ENCODE measurements around the gene UCMA. TPM values are rescaled to one million over a fixed set of nuclear protein-coding genes. Genes with fewer than 3 reads are reported as not detected.

Gene UCMA
- total and polyA plus RNA-seq, 9 of the 15 experiments (the other 6 are each of a cell fraction or from before 2014, with no cell fraction given), result not detected

GRCh38 chr10:13233358-13233757 lies 816 bp downstream of the UCMA start:
- no peaks in the 10 kb centered on the region for H3K9me3 ChIP-seq (replicated peaks; ENCODE audit: control insufficient read depth, insufficient read depth, low read depth, low read length)
- H3K79me2 ChIP-seq (ENCODE audit: control insufficient read depth, insufficient read depth, low read length), result no peaks in the 10 kb centered on the region
- H4K20me1 ChIP-seq (replicated peaks; ENCODE audit: control insufficient read depth, insufficient read depth, low read length), result no peaks in the 10 kb centered on the region; the same call in 1 of the 2 replicates
- ATAC-seq (no peak), DNase-seq (ENCODE audit: extremely low read depth in 1 of 4, low spot score in 3 of 4) (no peak), FAIRE-seq (no peak)
- in situ Hi-C loops (cut with MboI), result no loop called here
- H3K36me3 ChIP-seq (ENCODE audit: control insufficient read depth, insufficient read depth, low read length), result no peaks in the 10 kb centered on the region
- peaks cover 0 to 4% of the 10 kb centered on the region in 2 experiments; a peak in 2 of 5 replicates for H3K4me1 ChIP-seq (replicated peaks in 1 of 2; ENCODE audit: control insufficient read depth in 2 of 2, insufficient read depth in 2 of 2, low read length in 2 of 2)
- H3K4me2 ChIP-seq (ENCODE audit: insufficient read depth, low read length), result no peak overlapping the region
- no peak overlapping the region for H3K4me3 ChIP-seq
- no peak overlapping the region for H3K9ac ChIP-seq (ENCODE audit: insufficient read depth in 1 of 2, low read depth in 2 of 2, low read length in 2 of 2)
- intact Hi-C loops (cut with micrococcal nuclease), result no loop called here
- ChIA-PET CTCF (ENCODE audit: low intra/inter-chr PET ratio) (interaction anchor here (0.5 kb wide), 1 partner anchor 14 kb away, joined by 3 read pairs; no protein-coding TSS in a partner anchor), POLR2A (interaction anchor here (0.9 kb wide), 1 partner anchor 33 kb away, joined by 3 read pairs; no protein-coding TSS in a partner anchor)
- no peak overlapping the region for H3K27ac ChIP-seq (ENCODE audit: extremely low read depth, low read depth, low read length)
- WGBS (ENCODE audit: insufficient coverage, low coverage, missing lambda C conversion rate), result 0% methylated on average over 13 of the region's 14 CpGs
- no peak overlapping the region for H2AFZ ChIP-seq (ENCODE audit: low read depth, low read length)
- TF ChIP-seq SMARCA4 (IDR thresholded peaks at IDR 0.05), result no peak
- TF ChIP-seq NELFE (IDR thresholded peaks at IDR 0.05; ENCODE audit: insufficient read depth, insufficient read length), result no peak
- TF ChIP-seq CHD1 (IDR thresholded peaks at IDR 0.05; ENCODE audit: low read length), result no peak
- TF ChIP-seq KLF10 (CRISPR knock-in tag; IDR thresholded peaks at IDR 0.05), result no peak
- TF ChIP-seq TGIF2 (CRISPR knock-in tag; IDR thresholded peaks at IDR 0.05), result no peak
- TF ChIP-seq TAL1 (IDR thresholded peaks at IDR 0.05), result no peak
- TF ChIP-seq ZC3H4 (CRISPR knock-in tag; IDR thresholded peaks at IDR 0.05; ENCODE audit: borderline replicate concordance), result no peak
- TF ChIP-seq, protein P1, sequence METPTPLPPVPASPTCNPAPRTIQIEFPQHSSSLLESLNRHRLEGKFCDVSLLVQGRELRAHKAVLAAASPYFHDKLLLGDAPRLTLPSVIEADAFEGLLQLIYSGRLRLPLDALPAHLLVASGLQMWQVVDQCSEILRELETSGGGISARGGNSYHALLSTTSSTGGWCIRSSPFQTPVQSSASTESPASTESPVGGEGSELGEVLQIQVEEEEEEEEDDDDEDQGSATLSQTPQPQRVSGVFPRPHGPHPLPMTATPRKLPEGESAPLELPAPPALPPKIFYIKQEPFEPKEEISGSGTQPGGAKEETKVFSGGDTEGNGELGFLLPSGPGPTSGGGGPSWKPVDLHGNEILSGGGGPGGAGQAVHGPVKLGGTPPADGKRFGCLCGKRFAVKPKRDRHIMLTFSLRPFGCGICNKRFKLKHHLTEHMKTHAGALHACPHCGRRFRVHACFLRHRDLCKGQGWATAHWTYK (CRISPR knock-in tag; IDR thresholded peaks at IDR 0.05), result no peak
- TF ChIP-seq, protein P2, sequence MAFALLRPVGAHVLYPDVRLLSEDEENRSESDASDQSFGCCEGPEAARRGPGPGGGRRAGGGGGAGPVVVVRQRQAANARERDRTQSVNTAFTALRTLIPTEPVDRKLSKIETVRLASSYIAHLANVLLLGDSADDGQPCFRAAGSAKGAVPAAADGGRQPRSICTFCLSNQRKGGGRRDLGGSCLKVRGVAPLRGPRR (CRISPR knock-in tag; IDR thresholded peaks at IDR 0.05), result no peak
- no peak for TF ChIP-seq SMAD3 (CRISPR knock-in tag; conservative IDR thresholded peaks at IDR 0.05)
- BruUV-seq (replicated peaks), result no TSS peak
- peaks cover 35 to 68% of the 10 kb centered on the region in 2 experiments for H3K27me3 ChIP-seq (ENCODE audit: control insufficient read depth in 2 of 2, insufficient read depth in 2 of 2, low read length in 2 of 2)
- no peaks in the 10 kb centered on the region for H3K9me1 ChIP-seq (ENCODE audit: control insufficient read depth, insufficient read depth, low read length)

Measured in K562 (cell line).